ENCODE measurements around the gene HOMER1. TPM values are rescaled to one million over a fixed set of nuclear protein-coding genes. Genes with fewer than 3 reads are reported as not detected.

The HOMER1 gene
- total and polyA plus RNA-seq, 2 of the 13 experiments (the other 11 are each of a cell fraction or from before 2014, with no cell fraction given): 5.3 to 24.8 TPM

GRCh38 chr5:79436224-79436623 lies 77.7 kb downstream of the HOMER1 start (continued):
- TF ChIP-seq ZXDC (CRISPR knock-in tag; IDR thresholded peaks at IDR 0.05) (no peak), ZFP62 (CRISPR knock-in tag; IDR thresholded peaks at IDR 0.05) (no peak), HNRNPLL (IDR thresholded peaks at IDR 0.05; ENCODE audit: low read depth, low read length, poor library complexity, severe bottlenecking) (no peak), ZNF3 (CRISPR knock-in tag; IDR thresholded peaks at IDR 0.05) (peak; percentile 68; the same call in 1 of the 2 replicates), KAT7 (CRISPR knock-in tag; IDR thresholded peaks at IDR 0.05; ENCODE audit: borderline replicate concordance) (no peak), MTA3 (CRISPR knock-in tag; IDR thresholded peaks at IDR 0.05) (no peak), ZNF564 (CRISPR knock-in tag; IDR thresholded peaks at IDR 0.05) (no peak), SKI (IDR thresholded peaks at IDR 0.05; ENCODE audit: partially characterized antibody) (no peak), KAT8 (CRISPR knock-in tag; IDR thresholded peaks at IDR 0.05) (peak; percentile 53), KLF12 (CRISPR knock-in tag; IDR thresholded peaks at IDR 0.05; ENCODE audit: borderline replicate concordance) (no peak), SIN3B (IDR thresholded peaks at IDR 0.05; ENCODE audit: low read length) (no peak), ZFP36L2 (CRISPR knock-in tag; IDR thresholded peaks at IDR 0.05) (no peak), DR1 (CRISPR knock-in tag; IDR thresholded peaks at IDR 0.05) (no peak), DNMT3B (CRISPR knock-in tag; conservative IDR thresholded peaks at IDR 0.05) (no peak), ZNF562 (CRISPR knock-in tag; IDR thresholded peaks at IDR 0.05; ENCODE audit: borderline replicate concordance) (no peak), ZNF660 (CRISPR knock-in tag; IDR thresholded peaks at IDR 0.05; ENCODE audit: borderline replicate concordance, low read depth) (no peak), KLF6 (CRISPR knock-in tag; IDR thresholded peaks at IDR 0.05) (no peak), SOX5 (CRISPR knock-in tag; IDR thresholded peaks at IDR 0.05; ENCODE audit: borderline replicate concordance) (peak; percentile 75), CEBPB (IDR thresholded peaks at IDR 0.05; ENCODE audit: borderline replicate concordance, low read depth, low read length) (peak; percentile 97), MIER2 (CRISPR knock-in tag; IDR thresholded peaks at IDR 0.05) (no peak), EZH2 (conservative IDR thresholded peaks at IDR 0.05; ENCODE audit: low read depth, low read length) (no peak), ZNF253 (CRISPR knock-in tag; IDR thresholded peaks at IDR 0.05; ENCODE audit: borderline replicate concordance) (no peak), PHF20 (CRISPR knock-in tag; IDR thresholded peaks at IDR 0.05) (no peak), SMAD3 (CRISPR knock-in tag; IDR thresholded peaks at IDR 0.05) (no peak), ZC3H13 (CRISPR knock-in tag; IDR thresholded peaks at IDR 0.05) (no peak), ZNF510 (CRISPR knock-in tag; IDR thresholded peaks at IDR 0.05; ENCODE audit: low read depth) (no peak)
- TF ChIP-seq, protein P1, sequence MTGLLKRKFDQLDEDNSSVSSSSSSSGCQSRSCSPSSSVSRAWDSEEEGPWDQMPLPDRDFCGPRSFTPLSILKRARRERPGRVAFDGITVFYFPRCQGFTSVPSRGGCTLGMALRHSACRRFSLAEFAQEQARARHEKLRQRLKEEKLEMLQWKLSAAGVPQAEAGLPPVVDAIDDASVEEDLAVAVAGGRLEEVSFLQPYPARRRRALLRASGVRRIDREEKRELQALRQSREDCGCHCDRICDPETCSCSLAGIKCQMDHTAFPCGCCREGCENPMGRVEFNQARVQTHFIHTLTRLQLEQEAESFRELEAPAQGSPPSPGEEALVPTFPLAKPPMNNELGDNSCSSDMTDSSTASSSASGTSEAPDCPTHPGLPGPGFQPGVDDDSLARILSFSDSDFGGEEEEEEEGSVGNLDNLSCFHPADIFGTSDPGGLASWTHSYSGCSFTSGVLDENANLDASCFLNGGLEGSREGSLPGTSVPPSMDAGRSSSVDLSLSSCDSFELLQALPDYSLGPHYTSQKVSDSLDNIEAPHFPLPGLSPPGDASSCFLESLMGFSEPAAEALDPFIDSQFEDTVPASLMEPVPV (CRISPR knock-in tag; IDR thresholded peaks at IDR 0.05): no peak
- TF ChIP-seq, protein P2, sequence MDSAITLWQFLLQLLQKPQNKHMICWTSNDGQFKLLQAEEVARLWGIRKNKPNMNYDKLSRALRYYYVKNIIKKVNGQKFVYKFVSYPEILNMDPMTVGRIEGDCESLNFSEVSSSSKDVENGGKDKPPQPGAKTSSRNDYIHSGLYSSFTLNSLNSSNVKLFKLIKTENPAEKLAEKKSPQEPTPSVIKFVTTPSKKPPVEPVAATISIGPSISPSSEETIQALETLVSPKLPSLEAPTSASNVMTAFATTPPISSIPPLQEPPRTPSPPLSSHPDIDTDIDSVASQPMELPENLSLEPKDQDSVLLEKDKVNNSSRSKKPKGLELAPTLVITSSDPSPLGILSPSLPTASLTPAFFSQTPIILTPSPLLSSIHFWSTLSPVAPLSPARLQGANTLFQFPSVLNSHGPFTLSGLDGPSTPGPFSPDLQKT (CRISPR knock-in tag; IDR thresholded peaks at IDR 0.05; ENCODE audit: borderline replicate concordance): no peak
- TF ChIP-seq, protein P3, sequence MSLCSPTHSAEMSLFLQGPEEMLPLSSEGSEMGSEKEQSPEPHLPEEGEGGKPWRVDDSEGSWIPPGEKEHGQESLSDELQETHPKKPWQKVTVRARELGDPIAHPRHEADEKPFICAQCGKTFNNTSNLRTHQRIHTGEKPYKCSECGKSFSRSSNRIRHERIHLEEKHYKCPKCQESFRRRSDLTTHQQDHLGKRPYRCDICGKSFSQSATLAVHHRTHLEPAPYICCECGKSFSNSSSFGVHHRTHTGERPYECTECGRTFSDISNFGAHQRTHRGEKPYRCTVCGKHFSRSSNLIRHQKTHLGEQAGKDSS (CRISPR knock-in tag; IDR thresholded peaks at IDR 0.05; ENCODE audit: borderline replicate concordance, low read depth): no peak
